CD4-positive, alpha-beta T cell treated with Interleukin-17A for 4 hours (primary cell): Measurements from ENCODE around the gene CNTNAP3B.
"Not testable (repeated sequence)": the region's sequence is repeated elsewhere in the genome, so short reads cannot be mapped to it uniquely, and the experiment has no call there.

Experiments used
- DNase-seq: peaks from one replicate; pipeline ENCODE4 v3.0.0-alpha.2; 2020; ENCODE audit warnings: mixed read lengths

CNTNAP3B gene

GRCh38 chr9:42129073-42129729 lies at the start of gene CNTNAP3B:
Gene CNTNAP3B (minus strand): TSS chr9:42129426. CDS start chr9:42129094, 332 bp downstream.
- DNase-seq: not testable (repeated sequence)

GRCh38 chr9:42160299-42160698 lies 31.1 kb upstream of the CNTNAP3B start:
- DNase-seq: not testable (repeated sequence)

- not testable (repeated sequence) for DNase-seq
Observed at GRCh38 chr9:42127056-42127841, 2.0 kb downstream of the CNTNAP3B start.

GRCh38 chr9:42121007-42121406 lies 8.2 kb downstream of the CNTNAP3B start:
- DNase-seq: not testable (repeated sequence)

GRCh38 chr9:42095929-42096328 lies 33.3 kb downstream of the CNTNAP3B start:
- not testable (repeated sequence) for DNase-seq

GRCh38 chr9:42084559-42084952 lies 44.7 kb downstream of the CNTNAP3B start:
- DNase-seq: not testable (repeated sequence)

- not testable (repeated sequence) for DNase-seq
Observed at GRCh38 chr9:42083877-42084558, 45.2 kb downstream of the CNTNAP3B start.

GRCh38 chr9:42080376-42080775 lies 48.9 kb downstream of the CNTNAP3B start:
- not testable (repeated sequence) for DNase-seq

- not testable (repeated sequence) for DNase-seq
Observed at GRCh38 chr9:42074868-42075267, 54.4 kb downstream of the CNTNAP3B start.

GRCh38 chr9:42071026-42071425 lies 58.2 kb downstream of the CNTNAP3B start:
- not testable (repeated sequence) for DNase-seq

GRCh38 chr9:42070035-42070799 lies 59.0 kb downstream of the CNTNAP3B start:
- not testable (repeated sequence) for DNase-seq

GRCh38 chr9:42053874-42054273 lies 75.4 kb downstream of the CNTNAP3B start:
- DNase-seq: not testable (repeated sequence)

- DNase-seq: not testable (repeated sequence)
Observed at GRCh38 chr9:42050701-42051100, 78.5 kb downstream of the CNTNAP3B start.

GRCh38 chr9:42044422-42045010 lies 84.7 kb downstream of the CNTNAP3B start:
- DNase-seq: not testable (repeated sequence)

- not testable (repeated sequence) for DNase-seq
Observed at GRCh38 chr9:42033541-42033940, 95.7 kb downstream of the CNTNAP3B start.

- not testable (repeated sequence) for DNase-seq
Observed at GRCh38 chr9:42020639-42021038, 108.6 kb downstream of the CNTNAP3B start.

- DNase-seq: not testable (repeated sequence)
Observed at GRCh38 chr9:42018220-42018922, 110.9 kb downstream of the CNTNAP3B start.

- not testable (repeated sequence) for DNase-seq
Observed at GRCh38 chr9:42014317-42014716, 114.9 kb downstream of the CNTNAP3B start.

GRCh38 chr9:41991607-41992006 lies 137.6 kb downstream of the CNTNAP3B start:
- not testable (repeated sequence) for DNase-seq

GRCh38 chr9:41980271-41980670 lies 149.0 kb downstream of the CNTNAP3B start:
- not testable (repeated sequence) for DNase-seq

GRCh38 chr9:41977965-41978600 lies 151.1 kb downstream of the CNTNAP3B start:
- DNase-seq: not testable (repeated sequence)
